ENCODE measurements around the gene UMAD1.

GRCh38 chr7:7672545-7673239, 32.1 kb downstream of the UMAD1 start:
- no peak for TF ChIP-seq EP300 (IDR thresholded peaks at IDR 0.05; ENCODE audit: borderline replicate concordance)
- TF ChIP-seq MAX (IDR thresholded peaks at IDR 0.05), result no peak
- no peak for TF ChIP-seq EGR1 (IDR thresholded peaks at IDR 0.05)
- TF ChIP-seq USF1 (IDR thresholded peaks at IDR 0.05), result no peak
- TF ChIP-seq CEBPB (IDR thresholded peaks at IDR 0.05), result no peak
- TF ChIP-seq CREB1 (IDR thresholded peaks at IDR 0.05; ENCODE audit: low read depth), result no peak
- TF ChIP-seq YY1 (IDR thresholded peaks at IDR 0.05; ENCODE audit: low read depth), result no peak
- no peak for TF ChIP-seq TEAD4 (IDR thresholded peaks at IDR 0.05)
- no peak for TF ChIP-seq RAD21 (IDR thresholded peaks at IDR 0.05; ENCODE audit: low read depth)
- no peak for TF ChIP-seq TAF1 (IDR thresholded peaks at IDR 0.05; ENCODE audit: low read depth)
- no peak for TF ChIP-seq REST (IDR thresholded peaks at IDR 0.05; ENCODE audit: low read depth)
- no peak for TF ChIP-seq TCF12 (IDR thresholded peaks at IDR 0.05; ENCODE audit: low read depth)
- no peak for TF ChIP-seq NFIC (IDR thresholded peaks at IDR 0.05)
- no peak for TF ChIP-seq ZBTB7A (IDR thresholded peaks at IDR 0.05; ENCODE audit: low read depth)

All from Ishikawa (cell line).